ENCODE data around the gene ATXN7L1. TPM values are rescaled to one million over a fixed set of nuclear protein-coding genes. Genes with fewer than 3 reads are reported as not detected.

ATXN7L1 gene
- total RNA-seq, 1 experiment from 2014 or later = 29.9 TPM

- Histone ChIP-seq H3K27ac (ENCODE audit: low read depth, low read length, poor library complexity, severe bottlenecking) (peak overlapping the region; percentile 53), H3K27me3 (replicated peaks; ENCODE audit: insufficient read depth, low read depth, low read length, poor library complexity) (no peaks in the 10 kb centered on the region), H3K9me3 (ENCODE audit: low read depth, low read length, poor library complexity, severe bottlenecking) (no peaks in the 10 kb centered on the region), H3K36me3 (ENCODE audit: insufficient read depth, low read length, poor library complexity, severe bottlenecking) (peaks cover 11% of the 10 kb centered on the region), H3K4me1 (ENCODE audit: insufficient read depth, low read length, poor library complexity, severe bottlenecking) (peaks cover 62% of the 10 kb centered on the region), H3K4me3 (ENCODE audit: low read depth, low read length, poor library complexity, severe bottlenecking) (no peak overlapping the region)
- no peak for TF ChIP-seq EZH2 (IDR thresholded peaks at IDR 0.05; ENCODE audit: borderline replicate concordance, low read depth, low read length, poor library complexity, severe bottlenecking)
- TF ChIP-seq CTCF (conservative IDR thresholded peaks at IDR 0.05; ENCODE audit: low read depth, low read length) = no peak
- ChIA-PET POLR2A (ENCODE audit: low non-redundant PET) (interaction anchor here (0.5 kb wide), 1 partner anchor 705 kb away, joined by 3 read pairs; no protein-coding TSS in a partner anchor), CTCF (no interaction called here)
- no peak for DNase-seq (ENCODE audit: low spot score)
- no TSS peak for BruUV-seq (replicated peaks)
- intact Hi-C loops (cut with micrococcal nuclease; ENCODE audit: unreplicated experiment) = no loop called here
Measured at GRCh38 chr7:105647591-105647990, 228.8 kb downstream of the ATXN7L1 start.

DNA sequence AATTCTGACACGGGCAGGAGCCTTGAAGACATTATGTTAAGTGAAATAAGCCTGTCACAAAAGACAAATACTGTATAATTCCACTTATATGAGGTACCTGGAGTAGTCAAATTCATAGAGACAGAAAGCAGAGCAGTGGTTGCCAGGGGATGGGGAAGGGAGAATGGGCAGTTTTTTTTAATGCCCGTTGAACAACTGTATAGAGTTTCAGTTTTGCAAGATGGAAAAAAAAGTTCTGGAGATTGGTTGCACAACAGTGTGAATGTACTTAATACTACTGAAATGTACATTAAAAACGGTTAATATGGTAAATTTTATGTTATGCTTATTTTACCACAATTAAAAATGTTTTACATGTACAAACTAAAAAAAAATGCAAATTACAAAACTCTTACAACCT lies 231.5 kb downstream of the ATXN7L1 start:
- BruUV-seq (replicated peaks) = no TSS peak

GRCh38 chr7:105643851-105644250 lies 232.5 kb downstream of the ATXN7L1 start:
- no peak for DNase-seq (ENCODE audit: low spot score)
- no TSS peak for BruUV-seq (replicated peaks)
- CTCF ChIA-PET = no interaction called here
- TF ChIP-seq CTCF (conservative IDR thresholded peaks at IDR 0.05; ENCODE audit: low read depth, low read length) (no peak), EZH2 (IDR thresholded peaks at IDR 0.05; ENCODE audit: borderline replicate concordance, low read depth, low read length, poor library complexity, severe bottlenecking) (no peak)
- Histone ChIP-seq H3K36me3 (ENCODE audit: insufficient read depth, low read length, poor library complexity, severe bottlenecking) (peaks cover 26% of the 10 kb centered on the region), H3K27ac (ENCODE audit: low read depth, low read length, poor library complexity, severe bottlenecking) (no peak overlapping the region), H3K27me3 (replicated peaks; ENCODE audit: insufficient read depth, low read depth, low read length, poor library complexity) (no peaks in the 10 kb centered on the region), H3K4me3 (ENCODE audit: low read depth, low read length, poor library complexity, severe bottlenecking) (no peak overlapping the region), H3K9me3 (ENCODE audit: low read depth, low read length, poor library complexity, severe bottlenecking) (no peaks in the 10 kb centered on the region), H3K4me1 (ENCODE audit: insufficient read depth, low read length, poor library complexity, severe bottlenecking) (peaks cover 38% of the 10 kb centered on the region)
- intact Hi-C loops (cut with micrococcal nuclease; ENCODE audit: unreplicated experiment) = no loop called here
- POLR2A ChIA-PET (ENCODE audit: low non-redundant PET) = no interaction called here

More for the DNA sequence above, 231.5 kb downstream of the ATXN7L1 start:
- no peaks in the 10 kb centered on the region for H3K27me3 ChIP-seq (replicated peaks; ENCODE audit: insufficient read depth, low read depth, low read length, poor library complexity)
- peaks cover 22% of the 10 kb centered on the region for H3K36me3 ChIP-seq (ENCODE audit: insufficient read depth, low read length, poor library complexity, severe bottlenecking)
- H3K9me3 ChIP-seq (ENCODE audit: low read depth, low read length, poor library complexity, severe bottlenecking) = no peaks in the 10 kb centered on the region
- DNase-seq (ENCODE audit: low spot score) = no peak
- TF ChIP-seq CTCF (conservative IDR thresholded peaks at IDR 0.05; ENCODE audit: low read depth, low read length) (no peak), EZH2 (IDR thresholded peaks at IDR 0.05; ENCODE audit: borderline replicate concordance, low read depth, low read length, poor library complexity, severe bottlenecking) (no peak)
- H3K4me3 ChIP-seq (ENCODE audit: low read depth, low read length, poor library complexity, severe bottlenecking) = no peak overlapping the region
- ChIA-PET CTCF (no interaction called here), POLR2A (ENCODE audit: low non-redundant PET) (no interaction called here)
- H3K27ac ChIP-seq (ENCODE audit: low read depth, low read length, poor library complexity, severe bottlenecking) = no peak overlapping the region
- intact Hi-C loops (cut with micrococcal nuclease; ENCODE audit: unreplicated experiment) = no loop called here
- peaks cover 38% of the 10 kb centered on the region for H3K4me1 ChIP-seq (ENCODE audit: insufficient read depth, low read length, poor library complexity, severe bottlenecking)
